ENCODE results near the gene SYNPO2.
A peak's percentile ranks its signal among the peaks of the same experiment; 100 is the strongest.
"Not testable (repeated sequence)": the region's sequence is repeated elsewhere in the genome, so short reads cannot be mapped to it uniquely, and the experiment has no call there.

SYNPO2 gene

GRCh38 chr4:118888666-118889311 is at the start of gene SYNPO2:
Gene SYNPO2 (plus strand): TSS chr4:118888854. CDS start chr4:118889037, 183 bp downstream.
- DNase-seq = peak; percentile 51

GRCh38 chr4:118839221-118839927 is 49.3 kb upstream of the SYNPO2 start:
- no peak for DNase-seq

- DNase-seq = no peak
Observed at GRCh38 chr4:118842055-118842454, 46.6 kb upstream of the SYNPO2 start.

GRCh38 chr4:118843237-118843636 is 45.4 kb upstream of the SYNPO2 start:
- no peak for DNase-seq

- DNase-seq = no peak
Observed at GRCh38 chr4:118845552-118846050, 43.1 kb upstream of the SYNPO2 start.

- DNase-seq = no peak
Observed at GRCh38 chr4:118846979-118847378, 41.7 kb upstream of the SYNPO2 start.

- DNase-seq = no peak
Observed at GRCh38 chr4:118848242-118848641, 40.4 kb upstream of the SYNPO2 start.

GRCh38 chr4:118848901-118849300 is 39.8 kb upstream of the SYNPO2 start:
- no peak for DNase-seq

GRCh38 chr4:118849867-118850487 is 38.7 kb upstream of the SYNPO2 start:
- DNase-seq = no peak

GRCh38 chr4:118850488-118851173 is 38.0 kb upstream of the SYNPO2 start:
- no peak for DNase-seq

GRCh38 chr4:118857760-118858159 is 30.9 kb upstream of the SYNPO2 start:
- DNase-seq = no peak

GRCh38 chr4:118858779-118859178 is 29.9 kb upstream of the SYNPO2 start:
- no peak for DNase-seq

- peak; percentile 72 for DNase-seq
Observed at GRCh38 chr4:118865091-118865708, 23.5 kb upstream of the SYNPO2 start.

GRCh38 chr4:118866442-118866841 is 22.2 kb upstream of the SYNPO2 start:
- no peak for DNase-seq

GRCh38 chr4:118867311-118868067 is 21.2 kb upstream of the SYNPO2 start:
- no peak for DNase-seq

GRCh38 chr4:118869808-118870342 is 18.8 kb upstream of the SYNPO2 start:
- no peak for DNase-seq

GRCh38 chr4:118872181-118872580 is 16.5 kb upstream of the SYNPO2 start:
- no peak for DNase-seq

- no peak for DNase-seq
Observed at GRCh38 chr4:118877797-118878196, 10.9 kb upstream of the SYNPO2 start.

- not testable (repeated sequence) for DNase-seq
Observed at GRCh38 chr4:118878507-118878906, 10.1 kb upstream of the SYNPO2 start.

- DNase-seq = no peak
Observed at GRCh38 chr4:118879409-118879808, 9.2 kb upstream of the SYNPO2 start.

- no peak for DNase-seq
Observed at GRCh38 chr4:118881512-118882146, 7.0 kb upstream of the SYNPO2 start.

Measured in NCI-H1092 treated with DMSO at 0.1 percent for 48 hours (cell line).